Liver (tissue), 9 donors: ENCODE measurements around the gene DDX56. TPM values are rescaled to one million over a fixed set of nuclear protein-coding genes. Genes with fewer than 3 reads are reported as not detected.

Experiments
- DNase-seq: peaks from one replicate; pipeline ENCODE4 v3.0.0-alpha.2; 2017; ENCODE audit warnings: low spot score
- H3K27ac ChIP-seq, 2 donors: one replicate each; pipeline ENCODE4 v1.7.0; 2013; ENCODE audit warnings: inconsistent platforms in 2 of 2, low read length in 2 of 2, control low read depth in 1 of 2, low read depth in 1 of 2, mild to moderate bottlenecking in 1 of 2
- H3K27me3 ChIP-seq, 4 donors: one replicate each; pipeline versions ENCODE4 v1.6.1 to v1.7.0; 2013; ENCODE audit warnings: low read length in 3 of 4, inconsistent platforms in 1 of 4, mild to moderate bottlenecking in 1 of 4, moderate library complexity in 1 of 4; ENCODE audit not compliant: control insufficient read depth in 4 of 4, insufficient read depth in 4 of 4
- H3K36me3 ChIP-seq, 4 donors: one replicate each; pipeline versions ENCODE4 v1.6.1 to v1.7.0; 2013; ENCODE audit warnings: low read length in 3 of 4, mild to moderate bottlenecking in 3 of 4, low read depth in 1 of 4, moderate library complexity in 1 of 4; ENCODE audit not compliant: control insufficient read depth in 4 of 4, insufficient read depth in 3 of 4
- H3K4me1 ChIP-seq, 4 donors: one replicate each; pipeline versions ENCODE4 v1.6.1 to v1.7.0; 2013; ENCODE audit warnings: low read length in 3 of 4, mild to moderate bottlenecking in 3 of 4, moderate library complexity in 1 of 4; ENCODE audit not compliant: control insufficient read depth in 4 of 4, insufficient read depth in 4 of 4
- H3K4me3 ChIP-seq, 3 donors: one replicate each; pipeline versions ENCODE4 v1.6.1 to v1.7.0; 2013; ENCODE audit warnings: low read length in 3 of 3, control low read depth in 1 of 3, low read depth in 1 of 3, mild to moderate bottlenecking in 1 of 3
- H3K9ac ChIP-seq, 2 donors: one replicate each; pipeline ENCODE4 v1.7.0; 2013; ENCODE audit warnings: low read length in 2 of 2, mild to moderate bottlenecking in 2 of 2, moderate library complexity in 2 of 2, control low read depth in 1 of 2, low read depth in 1 of 2
- H3K9me3 ChIP-seq, 4 donors: one replicate each; pipeline versions ENCODE4 v1.6.1 to v1.7.0; 2013; ENCODE audit warnings: low read length in 3 of 4; ENCODE audit not compliant: control insufficient read depth in 4 of 4
- EGR1 ChIP-seq, 2 donors: IDR thresholded peaks; 2 replicates each; pipeline ENCODE4 v1.6.1; 2016 to 2018; ENCODE audit warnings: antibody characterized with exemption in 2 of 2, low read depth in 2 of 2
- FOXA1 ChIP-seq: IDR thresholded peaks from 2 replicates; pipeline ENCODE4 v1.6.1; 2016; ENCODE audit warnings: antibody characterized with exemption
- HNF4A ChIP-seq, 2 donors: conservative IDR thresholded peaks; 2 replicates each; pipeline ENCODE4 v1.6.1; 2016; ENCODE audit warnings: antibody characterized with exemption in 2 of 2, mild to moderate bottlenecking in 2 of 2
- RXRA ChIP-seq, 2 donors: IDR thresholded peaks; 2 replicates each; pipeline ENCODE4 v1.6.1; 2017 to 2018; ENCODE audit warnings: antibody characterized with exemption in 2 of 2, mild to moderate bottlenecking in 1 of 2
- SP1 ChIP-seq: IDR thresholded peaks from 2 replicates; pipeline ENCODE4 v1.6.1; 2018; ENCODE audit warnings: antibody characterized with exemption, mild to moderate bottlenecking
- TAF1 ChIP-seq: conservative IDR thresholded peaks from 2 replicates; pipeline ENCODE4 v1.6.1; 2016; ENCODE audit warnings: antibody characterized with exemption, mild to moderate bottlenecking
- YY1 ChIP-seq: IDR thresholded peaks from 2 replicates; pipeline ENCODE4 v1.6.1; 2016; ENCODE audit warnings: antibody characterized with exemption, mild to moderate bottlenecking
- WGBS: extraction: QIAGEN DNeasy Blood & Tissue Kit; methylation state at CpG from one replicate; pipeline ENCODE4 v1.1.7; 2013; 5-methylcytosine and 5-hydroxymethylcytosine counted together
- polyA plus RNA-seq, 2 donors: library from polyadenylated mRNA; stranded (reverse) in 1 of 2; unstranded in 1 of 2; fragments of 200-250 nt in 1 of 2; fragments of >200 nt in 1 of 2; fragmentation: Nextera tagmentation in 1 of 2; extraction: Ambion mirVana in 1 of 2; gene quantifications; one replicate each; pipeline versions ENCODE4 v1.2.1 to v1.2.3, GENCODE V29; 2013 to 2015
- total RNA-seq, 2 donors: library from RNA; depleted of rRNA; stranded (reverse); fragments of >200 nt; gene quantifications; one replicate each; pipeline ENCODE4 v1.2.3, GENCODE V29; 2014
- TF ChIP-seq, protein P1 (sequence below): IDR thresholded peaks from 2 replicates; pipeline ENCODE4 v1.6.1; 2016; ENCODE audit warnings: antibody characterized with exemption
- TF ChIP-seq, protein P2 (sequence below): fragments of 150-350 bp; IDR thresholded peaks from 2 replicates; pipeline ENCODE4 v1.5.1; 2017; ENCODE audit warnings: improper control_type of control experiment, low read depth, low read length; ENCODE audit not compliant: missing input control
- TF ChIP-seq, protein P3 (sequence below): IDR thresholded peaks from 2 replicates; pipeline ENCODE4 v1.6.1; 2016; ENCODE audit warnings: antibody characterized with exemption, mild to moderate bottlenecking
- TF ChIP-seq, protein P4 (sequence below): IDR thresholded peaks from 2 replicates; pipeline ENCODE4 v1.6.1; 2016; ENCODE audit warnings: antibody characterized with exemption
- donor health status: healthy.
- donor health status: healthy.
- donor health status: healthy.
- donor health status: healthy.
- donor health status: healthy.

The DDX56 gene
- total and polyA plus RNA-seq, 4 donors: 24.3 to 42.1 (median 31.9) TPM

DNA sequence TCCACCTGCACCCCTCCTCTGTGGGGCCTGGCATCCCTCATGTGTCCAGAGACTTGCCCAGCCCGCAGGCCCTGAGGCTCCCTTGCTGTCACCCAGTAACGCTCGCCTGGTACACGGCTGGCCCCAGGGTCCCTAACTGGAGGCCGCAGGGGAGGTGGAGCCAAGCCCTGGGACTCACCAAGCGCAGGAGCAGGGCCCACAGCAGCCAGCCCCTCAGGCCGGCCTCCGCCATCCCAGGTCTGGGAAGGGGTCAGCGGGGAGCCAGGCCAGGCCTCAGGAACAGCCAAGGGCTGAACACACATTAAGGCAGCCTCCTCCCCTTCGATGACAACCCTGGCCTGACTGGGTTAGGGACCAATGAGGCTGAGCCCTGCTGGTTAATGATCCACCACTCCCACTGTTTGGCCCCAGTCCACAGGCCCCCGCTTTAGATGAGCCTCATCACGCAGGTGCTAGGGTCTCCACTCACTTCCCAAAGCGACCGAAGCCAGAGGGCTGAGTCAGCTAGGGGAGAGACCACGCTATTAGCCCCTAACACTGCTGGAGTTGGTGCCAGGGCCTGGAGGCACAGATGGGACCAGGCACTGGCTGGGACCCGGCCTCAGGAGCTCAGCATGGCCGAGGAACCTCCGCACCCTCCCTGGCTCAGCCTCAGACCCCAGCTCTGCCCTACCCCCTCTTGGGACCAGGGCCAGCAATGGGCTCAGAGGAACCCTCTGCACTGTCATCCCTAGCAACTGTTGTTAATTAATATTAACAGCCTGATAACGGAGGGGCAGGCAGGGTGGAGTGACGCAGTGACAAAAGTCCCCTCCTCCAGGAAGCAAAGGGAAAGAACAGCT, 32.5 kb downstream of the DDX56 start, which contains the start of gene NPC1L1 (continued):
- TF ChIP-seq, protein P1, sequence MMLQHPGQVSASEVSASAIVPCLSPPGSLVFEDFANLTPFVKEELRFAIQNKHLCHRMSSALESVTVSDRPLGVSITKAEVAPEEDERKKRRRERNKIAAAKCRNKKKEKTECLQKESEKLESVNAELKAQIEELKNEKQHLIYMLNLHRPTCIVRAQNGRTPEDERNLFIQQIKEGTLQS: no peak
- peak; percentile 57 for TF ChIP-seq SP1

DNA sequence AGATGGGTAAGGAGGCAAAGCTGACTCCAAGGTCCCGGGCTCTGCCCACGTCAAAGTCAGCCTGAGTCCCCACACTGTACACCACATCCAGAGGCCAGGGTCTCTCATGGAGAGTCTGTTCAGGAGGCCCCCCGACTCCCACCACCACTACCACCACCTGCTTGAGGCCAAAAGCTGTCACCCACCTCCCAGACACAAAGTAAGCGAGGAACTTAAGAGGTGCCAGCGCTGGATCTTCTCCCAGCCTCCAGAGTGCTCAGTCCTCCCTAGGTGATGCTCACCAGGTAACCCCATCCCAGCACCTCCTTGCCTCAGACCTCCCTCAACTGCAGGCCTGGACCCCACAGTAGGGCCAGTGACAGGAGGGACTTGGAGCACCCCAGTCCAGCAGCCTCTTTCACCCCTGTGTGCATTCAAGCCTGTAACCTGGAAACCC, 33.1 kb downstream of the DDX56 start:
- peak overlapping the region; percentile 52 to 63 (median 54) for H3K4me3 ChIP-seq
- DNase-seq: no peak
- no peaks in the 10 kb centered on the region for H3K27me3 ChIP-seq
- H3K9ac ChIP-seq: peak overlapping the region; percentile 72 to 99
- TF ChIP-seq, protein P2, sequence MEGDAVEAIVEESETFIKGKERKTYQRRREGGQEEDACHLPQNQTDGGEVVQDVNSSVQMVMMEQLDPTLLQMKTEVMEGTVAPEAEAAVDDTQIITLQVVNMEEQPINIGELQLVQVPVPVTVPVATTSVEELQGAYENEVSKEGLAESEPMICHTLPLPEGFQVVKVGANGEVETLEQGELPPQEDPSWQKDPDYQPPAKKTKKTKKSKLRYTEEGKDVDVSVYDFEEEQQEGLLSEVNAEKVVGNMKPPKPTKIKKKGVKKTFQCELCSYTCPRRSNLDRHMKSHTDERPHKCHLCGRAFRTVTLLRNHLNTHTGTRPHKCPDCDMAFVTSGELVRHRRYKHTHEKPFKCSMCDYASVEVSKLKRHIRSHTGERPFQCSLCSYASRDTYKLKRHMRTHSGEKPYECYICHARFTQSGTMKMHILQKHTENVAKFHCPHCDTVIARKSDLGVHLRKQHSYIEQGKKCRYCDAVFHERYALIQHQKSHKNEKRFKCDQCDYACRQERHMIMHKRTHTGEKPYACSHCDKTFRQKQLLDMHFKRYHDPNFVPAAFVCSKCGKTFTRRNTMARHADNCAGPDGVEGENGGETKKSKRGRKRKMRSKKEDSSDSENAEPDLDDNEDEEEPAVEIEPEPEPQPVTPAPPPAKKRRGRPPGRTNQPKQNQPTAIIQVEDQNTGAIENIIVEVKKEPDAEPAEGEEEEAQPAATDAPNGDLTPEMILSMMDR: no peak
- TF ChIP-seq SP1 (no peak), EGR1 (IDR thresholded peaks at IDR 0.05; ENCODE audit: low read depth in 2 of 2) (no peak), TAF1 (no peak)
- H3K9me3 ChIP-seq: no peaks in the 10 kb centered on the region
- H3K27ac ChIP-seq: peak overlapping the region; percentile 86 to 97
- peaks cover 5 to 63% (median 37%) of the 10 kb centered on the region in 4 donors for H3K4me1 ChIP-seq
- WGBS: 47% methylated on average over 5 of the region's 5 CpGs
- peaks cover 0 to 2% (median under 1%) of the 10 kb centered on the region in 4 donors for H3K36me3 ChIP-seq

DNA sequence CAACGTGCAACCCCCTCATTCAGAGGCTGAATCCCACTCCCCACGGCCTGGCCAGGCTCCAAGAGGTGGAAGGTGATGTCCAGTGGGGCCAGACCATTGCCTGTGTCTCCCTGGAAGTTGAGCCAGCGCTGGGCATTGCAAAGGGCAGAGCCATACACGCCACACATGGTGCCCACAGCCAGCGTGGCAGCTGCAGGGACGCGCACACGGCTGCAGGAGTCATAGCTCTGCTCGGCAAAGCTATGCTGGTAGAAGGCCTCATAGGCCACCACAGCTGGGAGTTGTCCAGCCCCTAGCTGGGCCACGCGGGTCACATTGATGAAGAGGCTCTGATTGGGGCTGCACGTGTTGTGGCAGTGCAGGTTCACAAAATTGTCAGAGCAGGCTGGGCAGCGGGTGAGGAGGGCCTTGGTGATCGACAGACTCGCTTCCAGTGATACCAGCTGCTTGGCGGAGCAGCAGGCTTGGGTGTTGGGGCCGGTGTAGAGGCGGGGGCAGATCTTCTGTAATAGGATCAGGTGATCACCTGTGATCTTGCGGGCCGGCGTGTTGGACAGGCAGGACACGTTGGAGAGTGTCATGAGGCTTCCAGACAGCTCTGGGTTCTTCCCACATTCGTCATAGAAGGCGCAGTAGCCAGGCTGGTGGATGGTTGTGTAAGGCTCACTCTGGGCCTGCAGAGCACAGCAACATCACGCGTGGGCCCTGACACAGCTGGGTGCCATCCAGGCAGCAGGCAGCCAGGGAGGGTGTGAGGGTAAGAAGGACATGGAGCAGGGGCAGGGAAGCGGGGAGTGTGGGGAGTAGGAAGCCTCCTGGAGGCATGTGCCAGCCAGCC, 33.8 kb downstream of the DDX56 start:
- no peak for DNase-seq
- peaks cover 5 to 64% (median 37%) of the 10 kb centered on the region in 4 donors for H3K4me1 ChIP-seq
- no peaks in the 10 kb centered on the region for H3K9me3 ChIP-seq
- TF ChIP-seq FOXA1 (no peak), TAF1 (no peak), RXRA (IDR thresholded peaks at IDR 0.05) (peak in 1 of 2 donors; percentile 50), SP1 (peak; percentile 35), YY1 (peak; percentile 47), EGR1 (IDR thresholded peaks at IDR 0.05; ENCODE audit: low read depth in 2 of 2) (peak in 1 of 2 donors; percentile 44), HNF4A (conservative IDR thresholded peaks at IDR 0.05) (peak; percentile 6 to 44)
- TF ChIP-seq, protein P3, sequence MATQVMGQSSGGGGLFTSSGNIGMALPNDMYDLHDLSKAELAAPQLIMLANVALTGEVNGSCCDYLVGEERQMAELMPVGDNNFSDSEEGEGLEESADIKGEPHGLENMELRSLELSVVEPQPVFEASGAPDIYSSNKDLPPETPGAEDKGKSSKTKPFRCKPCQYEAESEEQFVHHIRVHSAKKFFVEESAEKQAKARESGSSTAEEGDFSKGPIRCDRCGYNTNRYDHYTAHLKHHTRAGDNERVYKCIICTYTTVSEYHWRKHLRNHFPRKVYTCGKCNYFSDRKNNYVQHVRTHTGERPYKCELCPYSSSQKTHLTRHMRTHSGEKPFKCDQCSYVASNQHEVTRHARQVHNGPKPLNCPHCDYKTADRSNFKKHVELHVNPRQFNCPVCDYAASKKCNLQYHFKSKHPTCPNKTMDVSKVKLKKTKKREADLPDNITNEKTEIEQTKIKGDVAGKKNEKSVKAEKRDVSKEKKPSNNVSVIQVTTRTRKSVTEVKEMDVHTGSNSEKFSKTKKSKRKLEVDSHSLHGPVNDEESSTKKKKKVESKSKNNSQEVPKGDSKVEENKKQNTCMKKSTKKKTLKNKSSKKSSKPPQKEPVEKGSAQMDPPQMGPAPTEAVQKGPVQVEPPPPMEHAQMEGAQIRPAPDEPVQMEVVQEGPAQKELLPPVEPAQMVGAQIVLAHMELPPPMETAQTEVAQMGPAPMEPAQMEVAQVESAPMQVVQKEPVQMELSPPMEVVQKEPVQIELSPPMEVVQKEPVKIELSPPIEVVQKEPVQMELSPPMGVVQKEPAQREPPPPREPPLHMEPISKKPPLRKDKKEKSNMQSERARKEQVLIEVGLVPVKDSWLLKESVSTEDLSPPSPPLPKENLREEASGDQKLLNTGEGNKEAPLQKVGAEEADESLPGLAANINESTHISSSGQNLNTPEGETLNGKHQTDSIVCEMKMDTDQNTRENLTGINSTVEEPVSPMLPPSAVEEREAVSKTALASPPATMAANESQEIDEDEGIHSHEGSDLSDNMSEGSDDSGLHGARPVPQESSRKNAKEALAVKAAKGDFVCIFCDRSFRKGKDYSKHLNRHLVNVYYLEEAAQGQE: peak; percentile 72
- TF ChIP-seq, protein P4, sequence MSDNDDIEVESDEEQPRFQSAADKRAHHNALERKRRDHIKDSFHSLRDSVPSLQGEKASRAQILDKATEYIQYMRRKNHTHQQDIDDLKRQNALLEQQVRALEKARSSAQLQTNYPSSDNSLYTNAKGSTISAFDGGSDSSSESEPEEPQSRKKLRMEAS: no peak
- peaks cover 0 to 4% (median 1%) of the 10 kb centered on the region in 4 donors for H3K36me3 ChIP-seq
- H3K27me3 ChIP-seq: no peaks in the 10 kb centered on the region
- H3K9ac ChIP-seq: peak overlapping the region; percentile 72 to 99
- H3K27ac ChIP-seq: peak overlapping the region; percentile 86 to 97
- 51% methylated on average over 27 of the region's 27 CpGs for WGBS
- H3K4me3 ChIP-seq: peak overlapping the region; percentile 54 to 65 (median 63)
